ENCODE measurements around the gene GAB4.

DNA sequence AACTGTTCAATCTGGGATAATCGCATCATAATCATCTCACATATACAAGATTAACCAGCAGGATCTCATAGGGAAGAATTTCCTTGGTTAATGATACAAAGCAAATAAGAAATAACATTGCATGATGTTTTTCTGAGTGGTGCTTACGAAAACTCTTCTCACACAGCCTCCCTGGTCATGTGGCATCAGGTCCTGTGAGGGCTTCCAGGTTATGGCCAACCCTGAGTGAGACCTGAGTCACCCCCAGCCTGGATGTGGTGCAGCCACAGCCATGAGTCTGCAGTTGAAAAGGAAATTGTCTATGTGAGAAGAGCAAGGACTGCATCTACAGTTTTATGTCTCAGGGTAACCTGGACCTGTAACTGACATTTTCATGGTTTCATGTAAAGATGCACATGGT is 92.3 kb downstream of the GAB4 start:
- TF ChIP-seq, protein P1, sequence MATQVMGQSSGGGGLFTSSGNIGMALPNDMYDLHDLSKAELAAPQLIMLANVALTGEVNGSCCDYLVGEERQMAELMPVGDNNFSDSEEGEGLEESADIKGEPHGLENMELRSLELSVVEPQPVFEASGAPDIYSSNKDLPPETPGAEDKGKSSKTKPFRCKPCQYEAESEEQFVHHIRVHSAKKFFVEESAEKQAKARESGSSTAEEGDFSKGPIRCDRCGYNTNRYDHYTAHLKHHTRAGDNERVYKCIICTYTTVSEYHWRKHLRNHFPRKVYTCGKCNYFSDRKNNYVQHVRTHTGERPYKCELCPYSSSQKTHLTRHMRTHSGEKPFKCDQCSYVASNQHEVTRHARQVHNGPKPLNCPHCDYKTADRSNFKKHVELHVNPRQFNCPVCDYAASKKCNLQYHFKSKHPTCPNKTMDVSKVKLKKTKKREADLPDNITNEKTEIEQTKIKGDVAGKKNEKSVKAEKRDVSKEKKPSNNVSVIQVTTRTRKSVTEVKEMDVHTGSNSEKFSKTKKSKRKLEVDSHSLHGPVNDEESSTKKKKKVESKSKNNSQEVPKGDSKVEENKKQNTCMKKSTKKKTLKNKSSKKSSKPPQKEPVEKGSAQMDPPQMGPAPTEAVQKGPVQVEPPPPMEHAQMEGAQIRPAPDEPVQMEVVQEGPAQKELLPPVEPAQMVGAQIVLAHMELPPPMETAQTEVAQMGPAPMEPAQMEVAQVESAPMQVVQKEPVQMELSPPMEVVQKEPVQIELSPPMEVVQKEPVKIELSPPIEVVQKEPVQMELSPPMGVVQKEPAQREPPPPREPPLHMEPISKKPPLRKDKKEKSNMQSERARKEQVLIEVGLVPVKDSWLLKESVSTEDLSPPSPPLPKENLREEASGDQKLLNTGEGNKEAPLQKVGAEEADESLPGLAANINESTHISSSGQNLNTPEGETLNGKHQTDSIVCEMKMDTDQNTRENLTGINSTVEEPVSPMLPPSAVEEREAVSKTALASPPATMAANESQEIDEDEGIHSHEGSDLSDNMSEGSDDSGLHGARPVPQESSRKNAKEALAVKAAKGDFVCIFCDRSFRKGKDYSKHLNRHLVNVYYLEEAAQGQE (IDR thresholded peaks at IDR 0.05; ENCODE audit: insufficient read depth in 1 of 2, low read depth in 2 of 2, low read length in 2 of 2) = no peak
- no peak for TF ChIP-seq FOXP2 (optimal IDR thresholded peaks at IDR 0.05; ENCODE audit: borderline replicate concordance, extremely low read depth, extremely low read length, insufficient read depth)
